A549 treated with GW870086 at 1 μM for 4 hours (cell line): ENCODE results near the gene CYP39A1. TPM values are rescaled to one million over a fixed set of nuclear protein-coding genes. Genes with fewer than 3 reads are reported as not detected.

Experiments
- total RNA-seq: library from RNA; stranded (reverse); fragments of 200-300 nt; extraction: Qiagen RNA extraction; gene quantifications from 5 replicates; pipeline ENCODE4 v1.2.3, GENCODE V29; 2022; ENCODE audit warnings: low read depth

Gene CYP39A1
- total RNA-seq: 0.06 to 0.16 TPM in 2 of 5 replicates, not detected in the others

GRCh38 chr6:46652603-46653438, at the start of gene CYP39A1, which contains the start of gene SLC25A27:
Gene CYP39A1 (minus strand): TSS chr6:46652818. CDS start chr6:46652582, 236 bp downstream.
Gene SLC25A27 (plus strand): TSS chr6:46652975. CDS start chr6:46653193, 218 bp downstream.

GRCh38 chr6:46687619-46688097, 35.0 kb upstream of the CYP39A1 start, which contains the start of gene TDRD6:
Gene TDRD6 (plus strand): TSS chr6:46687885. CDS start chr6:46688129, 244 bp downstream.

Other genes starting within 250 kb of the CYP39A1 start
- gene RCAN2, start 161.4 kb downstream of the CYP39A1 start, total RNA-seq: not detected in 5 replicates
- 0.44 to 1.3 TPM (median 0.47 TPM) in 5 replicates for gene SLC25A27, start 157 bp upstream of the CYP39A1 start, total RNA-seq
- not detected in 5 replicates for gene TDRD6, start 35.1 kb upstream of the CYP39A1 start, total RNA-seq
- not detected in 5 replicates for gene PLA2G7, start 82.6 kb upstream of the CYP39A1 start, total RNA-seq
- gene ANKRD66, start 94.1 kb upstream of the CYP39A1 start, total RNA-seq: not detected in 5 replicates
- gene MEP1A, start 140.6 kb upstream of the CYP39A1 start, total RNA-seq: not detected in 5 replicates